GM19397 (cell line): ENCODE data around the gene ARHGEF3.
"Not testable (repeated sequence)": the region's sequence is repeated elsewhere in the genome, so short reads cannot be mapped to it uniquely, and the experiment has no call there.

ENCODE experiments used
- ATAC-seq: cut with Tn5 transposase; IDR thresholded peaks from one replicate; pipeline ENCODE4 v1.9.1; 2021; ENCODE audit warnings: mild to moderate bottlenecking, moderate library complexity; ENCODE audit not compliant: unreplicated experiment

The ARHGEF3 gene

GRCh38 chr3:56775838-56776555, 25.8 kb downstream of the ARHGEF3 start:
- ATAC-seq, result no peak

- ATAC-seq, result no peak
Measured at GRCh38 chr3:56775445-56775837, 26.3 kb downstream of the ARHGEF3 start.

DNA sequence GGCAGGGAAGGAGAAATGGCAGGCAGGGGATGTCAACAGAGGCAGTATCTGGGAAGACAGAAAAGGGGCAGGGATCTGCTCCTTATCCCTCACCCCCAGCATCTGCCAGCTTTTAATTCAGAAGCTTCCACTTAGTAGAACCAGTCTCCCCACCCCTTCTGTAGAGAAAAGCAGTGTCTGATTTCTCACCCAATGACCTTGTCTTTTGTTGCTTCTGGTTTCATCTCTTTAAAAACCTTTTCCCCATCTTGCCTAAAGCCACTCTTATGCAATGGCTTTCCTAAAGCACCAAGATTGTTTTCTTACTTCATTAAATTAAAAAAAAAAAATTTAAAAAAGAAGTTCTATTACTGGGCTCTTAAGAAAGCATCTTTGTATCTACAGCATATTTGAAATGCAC, 27.8 kb downstream of the ARHGEF3 start:
- ATAC-seq, result no peak

- no peak for ATAC-seq
Measured at GRCh38 chr3:56772952-56773938, 28.5 kb downstream of the ARHGEF3 start.

DNA sequence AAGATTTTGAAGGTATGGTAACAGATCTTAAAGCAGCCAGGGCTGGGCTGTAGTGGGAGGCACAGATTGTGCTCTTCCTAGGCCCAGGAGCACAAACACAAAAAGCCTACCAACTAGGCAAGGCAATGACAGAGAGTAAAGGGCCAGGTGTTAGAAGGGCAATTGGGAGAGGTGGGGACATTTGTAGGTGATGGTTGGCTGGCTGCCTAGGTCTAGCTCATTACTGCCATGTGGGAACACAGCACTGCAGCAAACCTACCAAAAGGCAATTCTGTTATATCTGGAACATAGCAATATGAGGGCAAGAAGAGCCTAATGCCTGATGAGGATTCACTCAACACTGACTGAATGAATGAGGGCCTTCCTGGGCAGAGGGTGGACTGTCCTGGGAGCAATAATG, 30.4 kb downstream of the ARHGEF3 start:
- no peak for ATAC-seq

DNA sequence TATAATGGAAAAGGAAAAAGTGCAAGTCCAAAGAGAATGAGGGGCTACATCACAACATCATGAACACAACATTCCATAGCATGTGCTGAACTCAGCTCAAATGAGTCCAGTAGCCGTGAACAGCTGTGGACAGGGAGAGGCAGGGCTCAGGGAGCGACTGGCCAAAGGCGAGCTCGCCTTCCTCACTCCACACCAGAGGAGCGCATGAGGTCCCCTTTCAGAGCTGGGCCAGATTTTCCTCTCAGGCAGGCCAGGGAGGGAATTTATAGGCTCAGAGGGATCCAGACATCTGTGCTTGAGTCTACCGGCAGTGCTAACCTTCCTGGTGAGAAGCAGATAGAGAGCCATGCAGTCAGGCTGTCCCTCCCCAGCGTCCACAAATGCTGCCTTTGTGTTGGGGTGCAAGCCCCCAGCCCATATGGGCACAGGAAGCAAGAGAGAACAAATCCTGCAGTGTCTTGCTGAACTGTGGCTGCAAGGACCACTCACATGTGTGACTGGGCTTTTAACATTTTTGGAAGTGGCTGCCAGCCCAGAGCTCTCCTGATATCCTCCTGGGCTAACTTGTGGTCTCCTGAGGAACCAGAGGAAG, 32.5 kb downstream of the ARHGEF3 start:
- ATAC-seq, result no peak

- ATAC-seq, result no peak
Measured at GRCh38 chr3:56764904-56765547, 36.7 kb downstream of the ARHGEF3 start.

DNA sequence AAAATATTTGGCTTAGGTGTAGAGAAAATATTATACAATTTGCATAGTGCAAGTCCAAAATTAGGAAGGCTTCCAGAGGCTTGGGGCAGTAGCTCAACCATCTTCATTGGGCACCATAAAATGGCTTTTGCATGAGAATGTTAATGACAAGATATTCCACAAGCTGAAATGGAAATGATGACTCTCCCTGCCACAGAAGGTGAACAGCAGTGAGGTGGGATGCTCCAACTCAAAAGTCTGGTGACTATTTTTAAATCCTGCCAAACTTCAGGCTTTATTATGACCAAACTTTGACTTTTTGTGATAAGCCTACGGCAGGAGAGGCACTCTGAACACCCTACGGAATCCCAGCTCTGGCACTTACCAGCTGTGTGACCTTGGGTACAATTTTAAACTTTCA, 37.6 kb downstream of the ARHGEF3 start:
- ATAC-seq, result no peak

DNA sequence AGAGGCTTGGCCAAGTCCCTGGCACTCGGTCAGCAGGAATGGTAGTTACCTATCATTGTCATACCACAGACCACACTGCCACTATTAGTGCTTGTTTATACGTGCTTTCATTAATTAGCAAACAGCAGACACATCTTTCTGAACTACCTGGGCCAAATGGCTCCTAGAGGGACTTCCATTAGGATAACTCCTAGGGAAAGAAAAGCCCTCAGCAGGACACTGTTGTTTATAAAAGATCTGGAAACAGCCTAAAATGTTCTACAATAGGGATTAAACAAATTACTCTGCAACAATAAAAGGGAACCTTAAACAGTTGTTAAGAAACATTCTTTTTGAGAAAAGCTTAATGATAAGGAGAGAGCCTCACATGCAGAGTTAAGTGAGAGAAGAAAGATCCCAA, 38.5 kb downstream of the ARHGEF3 start:
- no peak for ATAC-seq

GRCh38 chr3:56762718-56763117, 39.0 kb downstream of the ARHGEF3 start:
- ATAC-seq, result no peak

DNA sequence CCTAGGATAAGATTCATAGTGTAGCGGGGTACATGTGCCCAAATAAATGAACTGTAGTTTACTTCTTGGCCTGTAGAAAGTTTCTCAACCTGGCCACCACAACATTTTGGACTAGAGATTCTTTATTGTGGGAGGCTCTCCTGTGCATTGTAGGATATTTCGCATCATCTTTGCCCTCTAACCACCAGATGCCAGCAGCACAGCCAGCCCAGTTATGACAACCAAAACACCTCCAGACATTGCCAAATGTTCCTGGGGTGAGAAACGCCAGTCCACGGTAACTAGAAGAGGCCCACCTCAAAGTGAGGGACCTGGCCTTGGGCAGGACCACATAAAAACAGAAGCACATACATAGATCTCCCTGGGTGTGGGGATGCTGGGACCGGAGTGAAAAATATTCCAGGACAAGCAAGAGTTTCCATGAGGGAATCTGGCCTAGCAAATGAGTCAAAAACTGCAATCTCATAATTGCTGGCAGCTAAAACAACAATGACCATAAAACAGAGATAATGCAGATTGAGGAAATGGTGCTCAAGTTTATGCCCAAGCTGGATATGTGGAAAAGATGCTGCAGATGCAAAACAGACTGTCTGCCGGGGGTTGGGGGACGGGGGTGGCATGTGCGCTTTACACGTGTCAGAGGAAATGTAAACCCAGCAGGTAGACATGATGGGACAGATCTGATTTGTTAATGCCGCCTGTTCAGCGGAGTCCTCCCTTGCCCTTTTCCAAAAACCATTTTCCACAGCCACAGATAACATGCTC, 39.7 kb downstream of the ARHGEF3 start:
- no peak for ATAC-seq

- ATAC-seq, result no peak
Measured at GRCh38 chr3:56761023-56761422, 40.7 kb downstream of the ARHGEF3 start.

- no peak for ATAC-seq
Measured at GRCh38 chr3:56759532-56759931, 42.2 kb downstream of the ARHGEF3 start.

DNA sequence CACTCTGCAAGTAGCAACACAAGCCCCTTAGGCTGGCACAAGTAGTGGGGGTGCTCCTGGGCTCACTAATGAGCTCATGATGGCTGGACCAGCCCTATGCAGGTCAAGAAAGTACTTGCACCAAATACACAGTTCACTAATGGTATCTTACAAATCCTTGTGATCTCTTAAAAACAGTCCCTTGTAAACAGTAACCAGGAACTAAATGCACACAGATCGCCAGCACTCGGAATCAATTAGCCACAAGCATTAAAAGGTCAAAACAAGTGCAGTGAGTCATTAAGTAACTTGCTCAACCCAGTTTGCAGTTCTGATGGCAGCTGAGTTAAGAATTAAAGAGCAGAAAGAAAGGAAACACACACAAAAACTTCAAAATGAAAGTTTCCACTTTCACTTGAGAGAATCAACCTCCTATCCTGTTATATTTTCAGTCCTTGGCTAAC, 43.2 kb downstream of the ARHGEF3 start:
- peak; percentile 69 for ATAC-seq

DNA sequence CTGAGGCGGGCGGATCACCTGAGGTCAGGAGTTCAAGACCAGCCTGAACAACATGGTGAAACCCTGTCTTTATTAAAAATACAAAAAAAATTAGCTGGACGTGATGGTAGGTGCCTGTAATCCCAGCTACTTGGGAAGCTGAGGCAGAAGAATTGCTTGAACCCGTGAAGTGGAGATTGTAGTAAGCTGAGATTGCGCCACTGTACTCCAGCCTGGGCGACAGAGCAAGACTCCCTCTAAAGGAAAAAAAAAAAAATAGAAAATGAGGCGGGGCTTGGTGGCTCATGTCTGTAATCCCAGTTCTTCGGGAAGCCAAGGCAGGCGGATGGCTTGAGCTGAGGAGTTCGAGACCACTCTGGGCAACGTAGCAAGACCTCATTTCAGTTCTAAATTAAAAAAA, 43.7 kb downstream of the ARHGEF3 start:
- ATAC-seq, result not testable (repeated sequence)

- ATAC-seq, result no peak
Measured at GRCh38 chr3:56754741-56755417, 46.9 kb downstream of the ARHGEF3 start.

GRCh38 chr3:56753206-56753820, 48.4 kb downstream of the ARHGEF3 start:
- ATAC-seq, result peak; percentile 55

DNA sequence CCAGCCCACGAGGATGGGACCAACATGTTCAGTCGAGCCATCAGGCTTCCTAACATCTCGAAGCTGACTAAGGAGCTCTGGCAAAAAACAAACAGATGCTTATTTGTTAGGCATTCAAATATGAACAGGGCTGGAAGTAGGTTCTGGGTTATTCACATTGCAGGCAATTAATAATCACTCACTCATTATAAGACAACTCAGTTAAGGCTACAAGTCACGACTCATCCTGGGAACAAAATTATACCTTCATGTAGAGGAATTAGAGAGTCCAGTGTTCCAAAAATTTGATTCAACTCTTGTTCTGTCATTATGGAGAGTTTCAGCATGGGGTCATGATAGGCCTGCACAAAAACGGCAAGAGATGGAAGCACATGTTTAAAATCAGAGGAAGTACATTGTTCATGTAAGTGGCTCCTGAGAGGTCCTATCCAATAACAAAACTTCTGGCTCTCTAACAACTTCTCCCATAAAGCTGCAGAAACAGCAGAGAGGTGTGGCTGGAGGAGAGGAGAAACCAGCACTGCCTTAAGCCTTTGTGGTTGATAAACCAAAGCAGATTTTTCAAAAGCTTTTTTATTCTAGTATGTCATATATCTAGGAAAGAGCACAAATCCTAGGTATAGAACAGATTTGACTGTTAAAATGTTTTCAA, 50.6 kb downstream of the ARHGEF3 start:
- no peak for ATAC-seq
